HG03354 (cell line): Measurements from ENCODE around the gene TAS1R3.

Experiments
- ATAC-seq: cut with Tn5 transposase; IDR thresholded peaks from one replicate; pipeline ENCODE4 v1.9.1; 2021; ENCODE audit warnings: mild to moderate bottlenecking; ENCODE audit not compliant: unreplicated experiment, poor library complexity, severe bottlenecking

Gene TAS1R3

GRCh38 chr1:1335792-1336248 lies 4.7 kb downstream of the TAS1R3 start:
- ATAC-seq = no peak

GRCh38 chr1:1336446-1336845 lies 5.4 kb downstream of the TAS1R3 start:
- no peak for ATAC-seq

- ATAC-seq = no peak
Measured at GRCh38 chr1:1336931-1337792, 6.1 kb downstream of the TAS1R3 start.

GRCh38 chr1:1337793-1338147 lies 6.7 kb downstream of the TAS1R3 start:
- no peak for ATAC-seq

GRCh38 chr1:1338278-1338677 lies 7.2 kb downstream of the TAS1R3 start:
- ATAC-seq = no peak

GRCh38 chr1:1340185-1340584 lies 9.1 kb downstream of the TAS1R3 start:
- no peak for ATAC-seq

GRCh38 chr1:1340791-1341548 lies 9.9 kb downstream of the TAS1R3 start:
- ATAC-seq = no peak

- ATAC-seq = no peak
Measured at GRCh38 chr1:1341549-1342021, 10.5 kb downstream of the TAS1R3 start.

GRCh38 chr1:1342061-1342562 lies 11.0 kb downstream of the TAS1R3 start:
- no peak for ATAC-seq

- no peak for ATAC-seq
Measured at GRCh38 chr1:1342584-1343115, 11.6 kb downstream of the TAS1R3 start.

GRCh38 chr1:1343811-1344421 lies 12.8 kb downstream of the TAS1R3 start:
- ATAC-seq = no peak

- no peak for ATAC-seq
Measured at GRCh38 chr1:1344655-1345361, 13.7 kb downstream of the TAS1R3 start.

- ATAC-seq = no peak
Measured at GRCh38 chr1:1345384-1345783, 14.3 kb downstream of the TAS1R3 start.

GRCh38 chr1:1345860-1346500 lies 14.9 kb downstream of the TAS1R3 start:
- ATAC-seq = no peak

- ATAC-seq = no peak
Measured at GRCh38 chr1:1346501-1346890, 15.4 kb downstream of the TAS1R3 start.

GRCh38 chr1:1347026-1347595 lies 16.0 kb downstream of the TAS1R3 start:
- ATAC-seq = no peak

GRCh38 chr1:1347663-1348419 lies 16.8 kb downstream of the TAS1R3 start:
- ATAC-seq = no peak
